ENCODE results near the gene PRTFDC1. TPM values are rescaled to one million over a fixed set of nuclear protein-coding genes. Genes with fewer than 3 reads are reported as not detected.

The PRTFDC1 gene
- total RNA-seq, 1 donor from 2014 or later, result 17.5 TPM

GRCh38 chr10:24983130-24983529, 30.7 kb upstream of the PRTFDC1 start:
- Mint-ChIP-seq H3K27ac (ENCODE audit: unreplicated experiment) (no peak overlapping the region), H3K36me3 (ENCODE audit: low read depth, unreplicated experiment) (no peaks in the 10 kb centered on the region), H3K9me3 (ENCODE audit: unreplicated experiment) (no peaks in the 10 kb centered on the region), H3K27me3 (ENCODE audit: unreplicated experiment) (peaks cover 2% of the 10 kb centered on the region), H3K4me1 (ENCODE audit: unreplicated experiment) (peaks cover 2% of the 10 kb centered on the region), H3K4me3 (ENCODE audit: unreplicated experiment) (no peak overlapping the region)
- TF ChIP-seq CTCF (IDR thresholded peaks at IDR 0.05; ENCODE audit: unreplicated experiment), result no peak
- DNase-seq (ENCODE audit: low spot score), result no peak

- Mint-ChIP-seq H3K27ac (ENCODE audit: unreplicated experiment) (no peak overlapping the region), H3K9me3 (ENCODE audit: unreplicated experiment) (no peaks in the 10 kb centered on the region), H3K27me3 (ENCODE audit: unreplicated experiment) (peaks cover 2% of the 10 kb centered on the region), H3K4me1 (ENCODE audit: unreplicated experiment) (peaks cover under 1% of the 10 kb centered on the region), H3K36me3 (ENCODE audit: low read depth, unreplicated experiment) (no peaks in the 10 kb centered on the region), H3K4me3 (ENCODE audit: unreplicated experiment) (no peak overlapping the region)
- DNase-seq (ENCODE audit: low spot score), result no peak
- TF ChIP-seq CTCF (IDR thresholded peaks at IDR 0.05; ENCODE audit: unreplicated experiment), result no peak
These were observed 30.1 kb upstream of the PRTFDC1 start for GRCh38 chr10:24982319-24983112.

- Mint-ChIP-seq H3K9me3 (ENCODE audit: unreplicated experiment) (no peaks in the 10 kb centered on the region), H3K4me3 (ENCODE audit: unreplicated experiment) (no peak overlapping the region), H3K36me3 (ENCODE audit: low read depth, unreplicated experiment) (no peaks in the 10 kb centered on the region), H3K27ac (ENCODE audit: unreplicated experiment) (no peak overlapping the region), H3K4me1 (ENCODE audit: unreplicated experiment) (no peaks in the 10 kb centered on the region), H3K27me3 (ENCODE audit: unreplicated experiment) (peaks cover 2% of the 10 kb centered on the region)
- no peak for TF ChIP-seq CTCF (IDR thresholded peaks at IDR 0.05; ENCODE audit: unreplicated experiment)
- DNase-seq (ENCODE audit: low spot score), result no peak
These were observed 28.8 kb upstream of the PRTFDC1 start for GRCh38 chr10:24981161-24981710.

- Mint-ChIP-seq H3K4me1 (ENCODE audit: unreplicated experiment) (no peaks in the 10 kb centered on the region), H3K27me3 (ENCODE audit: unreplicated experiment) (peaks cover 2% of the 10 kb centered on the region), H3K27ac (ENCODE audit: unreplicated experiment) (no peak overlapping the region), H3K9me3 (ENCODE audit: unreplicated experiment) (no peaks in the 10 kb centered on the region), H3K4me3 (ENCODE audit: unreplicated experiment) (no peak overlapping the region), H3K36me3 (ENCODE audit: low read depth, unreplicated experiment) (no peaks in the 10 kb centered on the region)
- no peak for TF ChIP-seq CTCF (IDR thresholded peaks at IDR 0.05; ENCODE audit: unreplicated experiment)
- DNase-seq (ENCODE audit: low spot score), result no peak
These were observed 27.3 kb upstream of the PRTFDC1 start for GRCh38 chr10:24979685-24980084.

- TF ChIP-seq CTCF (IDR thresholded peaks at IDR 0.05; ENCODE audit: unreplicated experiment), result no peak
- no peak overlapping the region for H3K27ac Mint-ChIP-seq (ENCODE audit: unreplicated experiment)
- H3K36me3 Mint-ChIP-seq (ENCODE audit: low read depth, unreplicated experiment), result no peaks in the 10 kb centered on the region
- H3K27me3 Mint-ChIP-seq (ENCODE audit: unreplicated experiment), result peaks cover 1% of the 10 kb centered on the region
- no peaks in the 10 kb centered on the region for H3K9me3 Mint-ChIP-seq (ENCODE audit: unreplicated experiment)
- H3K4me3 Mint-ChIP-seq (ENCODE audit: unreplicated experiment), result no peak overlapping the region
- H3K4me1 Mint-ChIP-seq (ENCODE audit: unreplicated experiment), result no peaks in the 10 kb centered on the region
- no peak for DNase-seq (ENCODE audit: low spot score)
These were observed 22.6 kb upstream of the PRTFDC1 start for GRCh38 chr10:24974976-24975375.

Measured in endothelial cell (in vitro differentiated cells).